ENCODE results near the gene TMEM54. TPM values are rescaled to one million over a fixed set of nuclear protein-coding genes. Genes with fewer than 3 reads are reported as not detected.
A peak's percentile ranks its signal among the peaks of the same experiment; 100 is the strongest.

The TMEM54 gene
- total and polyA plus RNA-seq, 4 donors, result 0.92 to 10.9 (median 2.6) TPM

- Histone ChIP-seq H3K27ac (ENCODE audit: low read depth in 1 of 2, low read length in 2 of 2) (no peak overlapping the region), H3K9me3 (ENCODE audit: control insufficient read depth in 4 of 4, low read length in 3 of 4) (no peaks in the 10 kb centered on the region), H3K27me3 (ENCODE audit: control insufficient read depth in 4 of 4, insufficient read depth in 4 of 4, low read length in 3 of 4) (peaks cover 0 to 2% (median 0%) of the 10 kb centered on the region in 4 donors), H3K9ac (ENCODE audit: low read depth in 1 of 2, low read length in 2 of 2) (no peak overlapping the region), H3K4me1 (ENCODE audit: control insufficient read depth in 4 of 4, insufficient read depth in 4 of 4, low read length in 3 of 4) (peaks cover 0 to 16% (median 10%) of the 10 kb centered on the region in 4 donors), H3K4me3 (ENCODE audit: low read depth in 1 of 3, low read length in 3 of 3) (no peak overlapping the region), H3K36me3 (ENCODE audit: control insufficient read depth in 4 of 4, insufficient read depth in 3 of 4, low read depth in 1 of 4, low read length in 3 of 4) (no peaks in the 10 kb centered on the region)
- WGBS, result 62% methylated on average over 13 of the region's 13 CpGs
- DNase-seq (ENCODE audit: low spot score), result no peak
- TF ChIP-seq HNF4A (conservative IDR thresholded peaks at IDR 0.05) (peak in 1 of 2 donors; percentile 28), ZBTB33 (IDR thresholded peaks at IDR 0.05) (no peak), RXRA (IDR thresholded peaks at IDR 0.05) (peak in 1 of 2 donors; percentile 46)
These were observed 23.7 kb downstream of the TMEM54 start for GRCh38 chr1:32877211-32878110.

GRCh38 chr1:32876341-32877210 lies 24.6 kb downstream of the TMEM54 start:
- TF ChIP-seq RAD21 (IDR thresholded peaks at IDR 0.05) (peak; percentile 64 to 89), NR2F2 (IDR thresholded peaks at IDR 0.05) (no peak), CTCF (IDR thresholded peaks at IDR 0.05; ENCODE audit: low read depth, low read length, missing input control) (peak; percentile 73), HNF4A (conservative IDR thresholded peaks at IDR 0.05) (peak in 1 of 2 donors; percentile 33), ATF3 (IDR thresholded peaks at IDR 0.05) (no peak)
- no peak overlapping the region for H3K4me3 ChIP-seq (ENCODE audit: low read depth in 1 of 3, low read length in 3 of 3)
- no peaks in the 10 kb centered on the region for H3K36me3 ChIP-seq (ENCODE audit: control insufficient read depth in 4 of 4, insufficient read depth in 3 of 4, low read depth in 1 of 4, low read length in 3 of 4)
- peak; percentile 71 for DNase-seq (ENCODE audit: low spot score)
- H3K9me3 ChIP-seq (ENCODE audit: control insufficient read depth in 4 of 4, low read length in 3 of 4), result no peaks in the 10 kb centered on the region
- peaks cover 0 to 2% (median 0%) of the 10 kb centered on the region in 4 donors for H3K27me3 ChIP-seq (ENCODE audit: control insufficient read depth in 4 of 4, insufficient read depth in 4 of 4, low read length in 3 of 4)
- H3K4me1 ChIP-seq (ENCODE audit: control insufficient read depth in 4 of 4, insufficient read depth in 4 of 4, low read length in 3 of 4), result peaks cover 0 to 17% (median 10%) of the 10 kb centered on the region in 4 donors
- H3K27ac ChIP-seq (ENCODE audit: low read depth in 1 of 2, low read length in 2 of 2), result no peak overlapping the region
- WGBS, result 37% methylated on average over 16 of the region's 16 CpGs
- H3K9ac ChIP-seq (ENCODE audit: low read depth in 1 of 2, low read length in 2 of 2), result no peak overlapping the region
